ENCODE data around the gene DST. TPM values are rescaled to one million over a fixed set of nuclear protein-coding genes. Genes with fewer than 3 reads are reported as not detected.

Gene DST
- total RNA-seq, 1 experiment from 2014 or later = 144 TPM

- Histone ChIP-seq H3K79me2 (ENCODE audit: insufficient read depth, low read length) (no peaks in the 10 kb centered on the region; the same call in 1 of the 2 replicates), H3K4me1 (ENCODE audit: control insufficient read depth in 1 of 2, insufficient read depth in 2 of 2, low read length in 2 of 2) (no peaks in the 10 kb centered on the region), H2AFZ (ENCODE audit: low read depth, low read length, poor library complexity, severe bottlenecking) (no peak overlapping the region), H3K36me3 (ENCODE audit: control insufficient read depth in 1 of 2, insufficient read depth in 2 of 2, low read length in 2 of 2) (peaks cover 9 to 27% of the 10 kb centered on the region in 2 experiments), H3K4me2 (ENCODE audit: low read length) (no peak overlapping the region), H3K27me3 (ENCODE audit: insufficient read depth, low read length) (no peaks in the 10 kb centered on the region), H3K9ac (ENCODE audit: low read length) (no peak overlapping the region), H3K27ac (ENCODE audit: low read depth, low read length) (no peak overlapping the region), H4K20me1 (ENCODE audit: insufficient read depth) (no peaks in the 10 kb centered on the region), H3K4me3 (replicated peaks in 1 of 2; ENCODE audit: low read depth in 1 of 2, low read length in 2 of 2) (no peak overlapping the region), H3K9me3 (ENCODE audit: control insufficient read depth in 1 of 2, insufficient read depth in 1 of 2, low read depth in 1 of 2, low read length in 2 of 2) (no peaks in the 10 kb centered on the region), H3K9me2 (ENCODE audit: insufficient read depth) (no peaks in the 10 kb centered on the region)
- ChIA-PET CTCF (no interaction called here), POLR2A (no interaction called here), RAD21 (ENCODE audit: low non-redundant PET in 1 of 2, low total read pairs in 2 of 2, uncharacterized antibody in 2 of 2, unreplicated experiment in 2 of 2) (no interaction called here)
- no peak for TF ChIP-seq POLR2AphosphoS5 (IDR thresholded peaks at IDR 0.05; ENCODE audit: low read depth, low read length)
- BruUV-seq (replicated peaks) = no TSS peak
- DNase-seq (ENCODE audit: low read depth, low spot score) (no peak), ATAC-seq (no peak)
- intact Hi-C loops (cut with micrococcal nuclease) = no loop called here
These were observed 114.3 kb downstream of the DST start for GRCh38 chr6:56528412-56528841.

GRCh38 chr6:56527934-56528333, 114.8 kb downstream of the DST start:
- intact Hi-C loops (cut with micrococcal nuclease) = no loop called here
- no peak overlapping the region for H3K4me3 ChIP-seq (replicated peaks in 1 of 2; ENCODE audit: low read depth in 1 of 2, low read length in 2 of 2)
- RAD21 ChIA-PET (ENCODE audit: low non-redundant PET in 1 of 2, low total read pairs in 2 of 2, uncharacterized antibody in 2 of 2, unreplicated experiment in 2 of 2) = no interaction called here
- DNase-seq (ENCODE audit: low read depth, low spot score) (no peak), ATAC-seq (no peak)
- no peaks in the 10 kb centered on the region for H4K20me1 ChIP-seq (ENCODE audit: insufficient read depth)
- H3K9me2 ChIP-seq (ENCODE audit: insufficient read depth) = no peaks in the 10 kb centered on the region
- no peak for TF ChIP-seq ZFX (IDR thresholded peaks at IDR 0.05)
- TF ChIP-seq YY1 (IDR thresholded peaks at IDR 0.05; ENCODE audit: extremely low read depth, insufficient replicate concordance, low read depth, low read length) = no peak
- TF ChIP-seq FOSL1 (IDR thresholded peaks at IDR 0.05; ENCODE audit: low read depth) = no peak
- H3K27ac ChIP-seq (ENCODE audit: low read depth, low read length) = no peak overlapping the region
- H3K9me3 ChIP-seq (ENCODE audit: control insufficient read depth in 1 of 2, insufficient read depth in 1 of 2, low read depth in 1 of 2, low read length in 2 of 2) = no peaks in the 10 kb centered on the region
- no peaks in the 10 kb centered on the region for H3K27me3 ChIP-seq (ENCODE audit: insufficient read depth, low read length)
- H3K36me3 ChIP-seq (ENCODE audit: control insufficient read depth in 1 of 2, insufficient read depth in 2 of 2, low read length in 2 of 2) = peaks cover 11 to 27% of the 10 kb centered on the region in 2 experiments
- no peak overlapping the region for H3K9ac ChIP-seq (ENCODE audit: low read length)
- no peak overlapping the region for H2AFZ ChIP-seq (ENCODE audit: low read depth, low read length, poor library complexity, severe bottlenecking)
- no peaks in the 10 kb centered on the region; the same call in 1 of the 2 replicates for H3K79me2 ChIP-seq (ENCODE audit: insufficient read depth, low read length)
- CTCF ChIA-PET = no interaction called here
- no peaks in the 10 kb centered on the region for H3K4me1 ChIP-seq (ENCODE audit: control insufficient read depth in 1 of 2, insufficient read depth in 2 of 2, low read length in 2 of 2)
- no peak overlapping the region for H3K4me2 ChIP-seq (ENCODE audit: low read length)
- no TSS peak for BruUV-seq (replicated peaks)
- POLR2A ChIA-PET = no interaction called here
